ENCODE measurements around the gene TBC1D9. TPM values are rescaled to one million over a fixed set of nuclear protein-coding genes. Genes with fewer than 3 reads are reported as not detected.
A peak's percentile ranks its signal among the peaks of the same experiment; 100 is the strongest.

The TBC1D9 gene
- total and polyA plus RNA-seq, 2 donors (not counting 1 experiment from before 2014, with no cell fraction given): 48.9 to 235 TPM

DNA sequence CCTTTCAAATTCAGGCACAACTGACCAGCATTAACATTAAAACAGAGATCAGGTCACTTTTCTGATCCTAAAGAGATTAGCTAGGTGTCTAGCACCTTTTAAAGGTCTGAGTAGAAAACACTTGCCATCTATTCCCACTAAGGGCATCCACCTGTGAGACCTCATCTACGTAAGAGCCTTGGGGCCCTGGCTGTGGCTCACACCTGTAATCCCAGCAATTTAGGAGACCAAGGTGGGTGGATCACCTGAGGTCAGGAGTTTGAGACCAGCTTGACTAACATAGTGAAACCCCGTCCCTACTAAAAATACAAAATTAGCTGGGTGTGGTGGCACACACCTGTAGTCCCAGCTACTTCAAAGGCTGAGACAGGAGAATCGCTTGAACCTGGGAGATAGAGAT is 11.8 kb downstream of the TBC1D9 start:
- Mint-ChIP-seq H3K9me3 (ENCODE audit: insufficient read depth) (peaks cover 2% of the 10 kb centered on the region), H3K4me3 (peak overlapping the region; percentile 70), H3K27me3 (no peaks in the 10 kb centered on the region), H3K4me1 (peaks cover 82% of the 10 kb centered on the region), H3K27ac (peak overlapping the region; percentile 94)
- intact Hi-C loops (cut with micrococcal nuclease): loop anchor here (5.0 to 10.0 kb wide), 3 partner anchors 37 to 220 kb away; partner anchors contain the start of gene ELMOD2
- Histone ChIP-seq H3K4me1 (ENCODE audit: control insufficient read depth in 2 of 2, insufficient read depth in 2 of 2, low read length in 2 of 2) (peaks cover 67 to 68% of the 10 kb centered on the region in 2 donors), H2AFZ (ENCODE audit: insufficient read depth, low read depth, low read length, poor library complexity, severe bottlenecking) (no peak overlapping the region), H3K9ac (ENCODE audit: low read length) (peak overlapping the region; percentile 26), H3K9me3 (ENCODE audit: control extremely low read depth in 1 of 3, control insufficient read depth in 2 of 3, insufficient read depth in 1 of 3, low read length in 2 of 3) (peaks cover 5 to 8% (median 8%) of the 10 kb centered on the region in 3 donors), H3K79me2 (ENCODE audit: control insufficient read depth, insufficient read depth, low read length) (peaks cover 91% of the 10 kb centered on the region), H3K27ac (ENCODE audit: low read length in 2 of 2) (peak overlapping the region; percentile 89 to 91), H4K20me1 (ENCODE audit: control insufficient read depth, insufficient read depth, low read length, poor library complexity, severe bottlenecking) (no peaks in the 10 kb centered on the region), H3K4me2 (replicated peaks; ENCODE audit: low read depth, low read length, poor library complexity, severe bottlenecking) (peak overlapping the region; percentile 87), H3K4me3 (ENCODE audit: control extremely low read depth in 1 of 5, extremely low read depth in 1 of 5, insufficient read depth in 1 of 5, low read depth in 2 of 5, low read length in 4 of 5) (peak overlapping the region in 1 of 5 experiments; percentile 5), H3K27me3 (replicated peaks in 1 of 4; ENCODE audit: control extremely low read depth in 1 of 4, control insufficient read depth in 3 of 4, insufficient read depth in 4 of 4, low read length in 3 of 4) (no peaks in the 10 kb centered on the region), H3K36me3 (replicated peaks in 1 of 2; ENCODE audit: control extremely low read depth in 1 of 2, control insufficient read depth in 1 of 2, extremely low read depth in 1 of 2, insufficient read depth in 2 of 2, low read length in 1 of 2) (peaks cover 2 to 9% of the 10 kb centered on the region in 2 experiments)
- DNase-seq: no peak
- TF ChIP-seq, protein P1, sequence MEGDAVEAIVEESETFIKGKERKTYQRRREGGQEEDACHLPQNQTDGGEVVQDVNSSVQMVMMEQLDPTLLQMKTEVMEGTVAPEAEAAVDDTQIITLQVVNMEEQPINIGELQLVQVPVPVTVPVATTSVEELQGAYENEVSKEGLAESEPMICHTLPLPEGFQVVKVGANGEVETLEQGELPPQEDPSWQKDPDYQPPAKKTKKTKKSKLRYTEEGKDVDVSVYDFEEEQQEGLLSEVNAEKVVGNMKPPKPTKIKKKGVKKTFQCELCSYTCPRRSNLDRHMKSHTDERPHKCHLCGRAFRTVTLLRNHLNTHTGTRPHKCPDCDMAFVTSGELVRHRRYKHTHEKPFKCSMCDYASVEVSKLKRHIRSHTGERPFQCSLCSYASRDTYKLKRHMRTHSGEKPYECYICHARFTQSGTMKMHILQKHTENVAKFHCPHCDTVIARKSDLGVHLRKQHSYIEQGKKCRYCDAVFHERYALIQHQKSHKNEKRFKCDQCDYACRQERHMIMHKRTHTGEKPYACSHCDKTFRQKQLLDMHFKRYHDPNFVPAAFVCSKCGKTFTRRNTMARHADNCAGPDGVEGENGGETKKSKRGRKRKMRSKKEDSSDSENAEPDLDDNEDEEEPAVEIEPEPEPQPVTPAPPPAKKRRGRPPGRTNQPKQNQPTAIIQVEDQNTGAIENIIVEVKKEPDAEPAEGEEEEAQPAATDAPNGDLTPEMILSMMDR (IDR thresholded peaks at IDR 0.05): no peak
- TF ChIP-seq EZH2 (IDR thresholded peaks at IDR 0.05; ENCODE audit: borderline replicate concordance, insufficient read depth, low read depth, low read length, poor library complexity, severe bottlenecking): no peak
- no CpG with 5 or more reads among the region's 3 CpGs for WGBS (ENCODE audit: insufficient coverage)
- CTCF ChIA-PET: interaction anchor here (0.6 to 4.9 kb wide), 10 partner anchors 9 to 487 kb away, joined by 3 to 39 read pairs (median 4); partner anchors contain the start of gene TBC1D9
- ATAC-seq (ENCODE audit: low read depth): no peak
- POLR2A ChIA-PET: interaction anchor here (0.6 to 3.6 kb wide), 6 partner anchors 9 to 71 kb away, joined by 3 to 52 read pairs (median 10); partner anchors contain the start of gene TBC1D9

Measured in B cell (primary cell).